GM23248 (cell line): ENCODE measurements around the gene MGAT3. TPM values are rescaled to one million over a fixed set of nuclear protein-coding genes. Genes with fewer than 3 reads are reported as not detected.

Experiments used
- DNase-seq: peaks from one replicate; pipeline ENCODE4 v3.0.0-alpha.2; 2015
- H2AFZ ChIP-seq: fragments of 200-600 bp; sonication (generic); 2 replicates; pipeline ENCODE4 v1.6.1; 2016; ENCODE audit warnings: antibody characterized with exemption
- H3F3A ChIP-seq: fragments of 200-600 bp; sonication (generic); 2 replicates; pipeline ENCODE4 v1.6.1; 2016; ENCODE audit warnings: mild to moderate bottlenecking, antibody characterized with exemption, mixed run types; ENCODE audit not compliant: insufficient read depth
- H3K27ac ChIP-seq: fragments of 200-600 bp; sonication (generic); 2 replicates; pipeline ENCODE4 v1.5.1; 2016; ENCODE audit warnings: mild to moderate bottlenecking
- H3K27me3 ChIP-seq: fragments of 200-600 bp; sonication (generic); replicated peaks from 2 replicates; pipeline ENCODE4 v1.6.1; 2016; ENCODE audit warnings: mild to moderate bottlenecking; ENCODE audit not compliant: insufficient read depth
- H3K36me3 ChIP-seq: fragments of 200-600 bp; sonication (generic); 2 replicates; pipeline ENCODE4 v1.6.1; 2016; ENCODE audit warnings: low read depth, mild to moderate bottlenecking
- H3K4me1 ChIP-seq: fragments of 200-600 bp; sonication (generic); 2 replicates; pipeline ENCODE4 v1.6.1; 2016; ENCODE audit warnings: mild to moderate bottlenecking; ENCODE audit not compliant: insufficient read depth
- H3K4me2 ChIP-seq: fragments of 200-600 bp; sonication (generic); one replicate; pipeline ENCODE4 v1.6.1; 2016; ENCODE audit warnings: mild to moderate bottlenecking; ENCODE audit not compliant: unreplicated experiment
- H3K4me3 ChIP-seq: fragments of 200-600 bp; sonication (generic); 2 replicates; pipeline ENCODE4 v1.5.1; 2016; ENCODE audit warnings: mild to moderate bottlenecking
- H3K79me2 ChIP-seq: fragments of 200-600 bp; sonication (generic); 2 replicates; pipeline ENCODE4 v1.6.1; 2016; ENCODE audit warnings: mild to moderate bottlenecking; ENCODE audit not compliant: insufficient read depth
- H3K9ac ChIP-seq: fragments of 200-600 bp; sonication (generic); 2 replicates; pipeline ENCODE4 v1.6.1; 2016; ENCODE audit warnings: mild to moderate bottlenecking
- H3K9me2 ChIP-seq: fragments of 200-600 bp; sonication (generic); 2 replicates; pipeline ENCODE4 v1.6.1; 2016; ENCODE audit warnings: mixed run types, mild to moderate bottlenecking, moderate library complexity; ENCODE audit not compliant: insufficient read depth
- H3K9me3 ChIP-seq: fragments of 200-600 bp; sonication (generic); one replicate; pipeline ENCODE4 v1.6.1; 2017; ENCODE audit warnings: low read depth
- H4K20me1 ChIP-seq: fragments of 200-600 bp; sonication (generic); 2 replicates; pipeline ENCODE4 v1.6.0; 2016; ENCODE audit not compliant: insufficient read depth
- EZH2 ChIP-seq: fragments of 200-600 bp; sonication (generic); IDR thresholded peaks from 2 replicates; pipeline ENCODE4 v1.6.1; 2018; ENCODE audit warnings: antibody characterized with exemption, mild to moderate bottlenecking; ENCODE audit not compliant: insufficient read depth, poor library complexity, severe bottlenecking
- EZH2phosphoT487 ChIP-seq: fragments of 200-600 bp; sonication (generic); IDR thresholded peaks from 2 replicates; pipeline ENCODE4 v1.6.1; 2018; ENCODE audit warnings: antibody characterized with exemption, moderate library complexity, mild to moderate bottlenecking, low read depth; ENCODE audit not compliant: insufficient read depth
- WGBS, 2 experiments: methylation state at CpG; one replicate each; pipeline ENCODE4 v1.1.6; 2015 to 2017; ENCODE audit warnings: low lambda C conversion rate in 2 of 2, low coverage in 1 of 2; ENCODE audit errors: missing lambda C conversion rate in 2 of 2; 5-methylcytosine and 5-hydroxymethylcytosine counted together
- in situ Hi-C: fragments of 300-500 bp; cut with MboI; formaldehyde crosslinking; loops from 2 replicates; pipeline ENCODE4 v1.15.0; 2020
- polyA plus RNA-seq: library from polyadenylated mRNA; unstranded; fragments of >200 nt; fragmentation: Nextera tagmentation; extraction: Ambion mirVana; gene quantifications from 2 replicates; pipeline ENCODE4 v1.2.1, GENCODE V29; 2016
- total RNA-seq: library from RNA; depleted of rRNA; stranded (reverse); fragments of >200 nt; shearing (Covaris generic); gene quantifications from 2 replicates; pipeline ENCODE4 v1.2.3, GENCODE V29; 2014

MGAT3 gene
- total and polyA plus RNA-seq, 2 experiments from 2014 or later: not detected

GRCh38 chr22:39515266-39516050, 58.6 kb downstream of the MGAT3 start:
- no peak overlapping the region for H3K4me3 ChIP-seq
- no peak for TF ChIP-seq EZH2
- no peak for TF ChIP-seq EZH2phosphoT487
- no peaks in the 10 kb centered on the region for H3K9me3 ChIP-seq
- H4K20me1 ChIP-seq: no peaks in the 10 kb centered on the region
- H3K27ac ChIP-seq: no peak overlapping the region
- H3K36me3 ChIP-seq: peaks cover 34% of the 10 kb centered on the region
- peaks cover 33% of the 10 kb centered on the region for H3F3A ChIP-seq
- no peaks in the 10 kb centered on the region for H3K27me3 ChIP-seq
- peaks cover 14% of the 10 kb centered on the region for H3K4me1 ChIP-seq
- H2AFZ ChIP-seq: no peak overlapping the region
- DNase-seq: no peak
- WGBS, 2 experiments: 80 to 82% methylated on average over 12 of the region's 12 CpGs
- in situ Hi-C loops: loop anchor here (10.0 kb wide), 1 partner anchor 361 kb away; the partner anchor contains the start of gene CBX7
- H3K9ac ChIP-seq: peak overlapping the region; percentile 12; the same call in 1 of the 2 replicates
- H3K4me2 ChIP-seq: no peak overlapping the region
- H3K9me2 ChIP-seq: no peaks in the 10 kb centered on the region
- H3K79me2 ChIP-seq: peaks cover 63% of the 10 kb centered on the region

- no peak for DNase-seq
- WGBS, 2 experiments: 94 to 95% methylated on average over 3 of the region's 3 CpGs
- Histone ChIP-seq H3K4me3 (no peak overlapping the region), H3K27me3 (no peaks in the 10 kb centered on the region), H3K27ac (peak overlapping the region; percentile 96; the same call in 1 of the 2 replicates), H3K9ac (no peak overlapping the region), H3K79me2 (peaks cover 67% of the 10 kb centered on the region), H3K9me2 (no peaks in the 10 kb centered on the region), H3K9me3 (no peaks in the 10 kb centered on the region), H3K36me3 (peaks cover 42% of the 10 kb centered on the region), H3K4me1 (peaks cover 14% of the 10 kb centered on the region), H2AFZ (no peak overlapping the region), H3F3A (peaks cover 48% of the 10 kb centered on the region), H3K4me2 (no peak overlapping the region), H4K20me1 (peaks cover 9% of the 10 kb centered on the region; the same call in 1 of the 2 replicates)
- in situ Hi-C loops: loop anchor here (10.0 kb wide), 1 partner anchor 363 kb away; the partner anchor contains the start of gene CBX7
- TF ChIP-seq EZH2 (no peak), EZH2phosphoT487 (no peak)
These were observed 60.7 kb downstream of the MGAT3 start for GRCh38 chr22:39517470-39517869.

GRCh38 chr22:39518144-39518786, 61.5 kb downstream of the MGAT3 start:
- DNase-seq: peak; percentile 67
- no peaks in the 10 kb centered on the region for H3K27me3 ChIP-seq
- H3K4me2 ChIP-seq: peak overlapping the region; percentile 75
- H3K36me3 ChIP-seq: peaks cover 43% of the 10 kb centered on the region
- in situ Hi-C loops: loop anchor here (10.0 kb wide), 1 partner anchor 363 kb away; the partner anchor contains the start of gene CBX7
- H3F3A ChIP-seq: peaks cover 54% of the 10 kb centered on the region
- peaks cover 14% of the 10 kb centered on the region; the same call in 1 of the 2 replicates for H4K20me1 ChIP-seq
- no peaks in the 10 kb centered on the region for H3K9me2 ChIP-seq
- peak overlapping the region; percentile 99 for H3K9ac ChIP-seq
- WGBS, 2 experiments: 39 to 48% methylated on average over 5 of the region's 5 CpGs
- H3K4me1 ChIP-seq: peaks cover 19% of the 10 kb centered on the region
- 0 out of 2 replicates have a peak overlapping the region, but pooled peaks have one; percentile 86 for H3K4me3 ChIP-seq
- H2AFZ ChIP-seq: no peak overlapping the region
- peak overlapping the region; percentile 96 for H3K27ac ChIP-seq
- TF ChIP-seq EZH2phosphoT487 (no peak), EZH2 (no peak)
- no peaks in the 10 kb centered on the region for H3K9me3 ChIP-seq
- H3K79me2 ChIP-seq: peaks cover 74% of the 10 kb centered on the region

GRCh38 chr22:39518996-39519680, 62.3 kb downstream of the MGAT3 start:
- no peaks in the 10 kb centered on the region for H3K27me3 ChIP-seq
- no peak for DNase-seq
- H3F3A ChIP-seq: peaks cover 61% of the 10 kb centered on the region
- peak overlapping the region; percentile 96 for H3K27ac ChIP-seq
- 11 to 12% methylated on average over 24 of the region's 24 CpGs for WGBS, 2 experiments
- H3K4me3 ChIP-seq: peak overlapping the region; percentile 86
- H2AFZ ChIP-seq: peak overlapping the region; percentile 58
- H3K9me3 ChIP-seq: no peaks in the 10 kb centered on the region
- H3K4me2 ChIP-seq: peak overlapping the region; percentile 75
- H3K79me2 ChIP-seq: peaks cover 76% of the 10 kb centered on the region
- peaks cover 35% of the 10 kb centered on the region for H3K36me3 ChIP-seq
- no peak for TF ChIP-seq EZH2phosphoT487
- no peak for TF ChIP-seq EZH2
- H4K20me1 ChIP-seq: peaks cover 14% of the 10 kb centered on the region; the same call in 1 of the 2 replicates
- no peaks in the 10 kb centered on the region for H3K9me2 ChIP-seq
- H3K9ac ChIP-seq: peak overlapping the region; percentile 99
- in situ Hi-C loops: loop anchor here (10.0 kb wide), 1 partner anchor 364 kb away; the partner anchor contains the start of gene CBX7
- peaks cover 20% of the 10 kb centered on the region for H3K4me1 ChIP-seq
